GM20431 (cell line): ENCODE data around the gene WDR62.

ENCODE experiments used
- in situ Hi-C: fragments of 300-500 bp; cut with MseI, MboI; formaldehyde crosslinking; loops from one replicate; pipeline ENCODE4 v1.15.0; 2020; ENCODE audit warnings: low sequenced_read_pairs; ENCODE audit not compliant: unreplicated experiment

WDR62 gene

DNA sequence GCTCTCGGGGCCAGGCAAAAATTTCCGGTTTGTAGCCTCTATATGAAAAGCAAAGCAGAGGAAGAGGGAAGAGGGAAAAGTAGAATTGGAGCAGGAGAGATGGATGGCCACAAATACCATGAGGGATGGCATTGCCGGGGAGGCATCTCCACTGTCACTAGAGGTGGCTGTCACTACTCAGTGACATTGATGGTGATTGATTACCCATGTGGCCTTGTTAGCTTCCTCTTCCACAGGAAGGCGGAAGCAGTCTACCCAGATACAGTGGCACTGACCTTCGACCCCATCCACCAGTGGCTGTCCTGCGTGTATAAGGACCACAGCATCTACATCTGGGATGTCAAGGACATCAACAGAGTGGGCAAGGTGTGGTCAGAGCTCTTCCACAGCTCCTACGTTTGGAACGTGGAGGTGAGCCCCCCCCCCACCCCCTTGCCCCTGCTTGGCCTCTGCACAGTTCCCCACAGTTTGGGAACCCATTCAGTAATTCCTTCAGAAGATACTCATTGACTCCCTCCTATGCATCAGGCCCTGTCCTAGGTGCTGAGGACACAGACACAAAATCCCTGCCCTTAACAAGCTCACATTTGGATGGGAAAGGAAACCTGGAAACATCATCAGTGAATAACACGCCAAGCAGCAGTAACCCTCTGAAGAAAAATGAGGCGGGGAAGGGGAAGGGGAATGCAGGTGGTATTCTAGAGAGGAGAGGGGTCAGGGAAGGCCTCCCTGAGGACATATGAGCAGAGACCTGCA, 18.6 kb downstream of the WDR62 start:
- in situ Hi-C loops, result no loop called here

- in situ Hi-C loops, result no loop called here
Observed at GRCh38 chr19:36079389-36079945, 24.8 kb downstream of the WDR62 start.

GRCh38 chr19:36081385-36081784, 26.7 kb downstream of the WDR62 start:
- in situ Hi-C loops, result no loop called here

- in situ Hi-C loops, result no loop called here
Observed at GRCh38 chr19:36081894-36082293, 27.2 kb downstream of the WDR62 start.

DNA sequence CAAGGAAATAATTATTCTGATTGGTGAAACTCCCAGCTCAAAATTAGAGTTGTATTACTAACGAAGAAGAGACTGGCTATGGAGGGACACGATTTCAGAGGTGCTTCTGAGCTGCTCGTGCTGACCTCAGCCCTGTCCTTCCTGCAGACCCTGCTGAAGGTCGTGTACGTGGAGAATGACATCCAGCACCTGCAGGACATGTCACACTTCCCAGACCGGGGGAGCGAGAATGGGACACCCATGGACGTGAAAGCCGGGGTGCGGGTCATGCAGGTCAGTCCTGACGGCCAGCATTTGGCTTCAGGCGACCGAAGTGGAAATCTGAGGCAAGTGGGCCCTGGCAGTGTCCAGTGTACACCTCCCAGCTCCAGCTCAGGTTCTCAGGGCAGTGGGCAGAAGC, 28.2 kb downstream of the WDR62 start:
- in situ Hi-C loops, result no loop called here

- in situ Hi-C loops, result no loop called here
Observed at GRCh38 chr19:36084231-36085009, 29.7 kb downstream of the WDR62 start.

GRCh38 chr19:36086326-36086725, 31.6 kb downstream of the WDR62 start:
- in situ Hi-C loops, result no loop called here

DNA sequence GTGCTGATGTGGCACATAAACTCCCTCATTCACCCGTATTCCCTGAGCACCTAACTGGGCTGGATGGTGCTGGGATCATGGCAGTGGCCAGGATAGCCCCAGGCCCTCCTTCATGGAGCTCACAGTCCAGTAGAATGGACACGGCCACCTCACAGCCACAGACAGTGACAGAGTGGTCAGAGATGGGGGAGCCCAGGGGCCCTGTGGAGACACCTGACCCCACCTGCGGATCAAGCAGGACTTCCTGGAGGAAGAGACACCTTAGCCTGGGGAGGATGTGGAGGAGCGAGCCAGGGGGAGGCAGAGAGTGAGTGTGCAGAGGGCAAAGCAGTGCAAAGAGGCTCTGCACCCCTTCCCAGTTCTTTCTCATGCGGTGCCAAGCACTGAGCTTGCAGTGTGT, 35.1 kb downstream of the WDR62 start:
- in situ Hi-C loops, result no loop called here

DNA sequence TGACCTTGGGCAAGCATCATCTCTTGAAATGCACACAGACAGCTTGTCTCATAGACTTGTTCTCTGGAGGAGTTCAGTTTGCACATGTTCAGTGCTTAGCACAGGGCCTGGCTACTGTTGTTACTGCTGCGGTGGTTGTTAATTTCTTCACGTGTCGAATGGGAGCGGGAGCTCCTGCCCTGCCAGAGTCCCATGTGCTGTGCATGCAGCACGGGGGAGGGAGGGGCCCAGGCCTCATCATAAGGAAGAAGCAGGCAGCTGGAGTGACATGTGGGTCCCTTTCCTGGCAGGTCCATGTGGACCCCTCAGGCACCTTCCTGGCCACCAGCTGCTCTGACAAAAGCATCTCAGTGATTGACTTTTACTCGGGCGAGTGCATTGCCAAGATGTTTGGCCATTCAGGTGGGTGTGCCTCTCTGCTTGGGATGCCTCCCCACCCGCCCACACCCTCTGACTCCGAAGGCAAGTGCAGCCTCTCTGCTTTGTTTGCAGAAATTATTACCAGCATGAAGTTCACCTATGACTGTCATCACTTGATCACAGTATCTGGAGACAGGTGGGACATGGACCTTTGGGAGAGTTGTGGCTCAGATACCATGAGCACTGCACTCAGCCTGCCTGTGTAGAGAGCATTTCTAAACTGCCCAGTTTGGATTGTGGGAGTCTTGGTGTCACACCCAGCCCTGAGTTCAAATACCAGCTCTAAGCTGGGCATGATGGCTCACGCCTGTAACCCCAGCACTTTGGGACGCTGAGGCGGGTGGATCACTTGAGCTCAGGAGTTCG, 36.4 kb downstream of the WDR62 start:
- in situ Hi-C loops, result no loop called here

DNA sequence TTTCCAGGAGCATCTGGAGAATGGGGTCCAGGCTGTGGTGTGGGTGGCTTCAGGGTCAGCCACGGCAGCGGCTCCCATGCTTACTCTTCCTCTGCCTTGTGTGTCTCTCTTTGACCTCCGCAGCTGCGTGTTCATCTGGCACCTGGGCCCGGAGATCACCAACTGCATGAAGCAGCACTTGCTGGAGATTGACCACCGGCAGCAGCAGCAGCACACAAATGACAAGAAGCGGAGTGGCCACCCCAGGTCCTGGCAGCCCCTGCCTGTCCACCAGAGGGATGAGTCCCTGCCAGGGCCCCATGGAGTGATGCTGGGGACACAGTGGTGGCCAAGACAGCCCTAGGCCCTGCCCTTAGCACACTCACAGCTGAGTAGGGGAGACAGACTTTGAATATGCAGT, 37.9 kb downstream of the WDR62 start:
- in situ Hi-C loops, result no loop called here

DNA sequence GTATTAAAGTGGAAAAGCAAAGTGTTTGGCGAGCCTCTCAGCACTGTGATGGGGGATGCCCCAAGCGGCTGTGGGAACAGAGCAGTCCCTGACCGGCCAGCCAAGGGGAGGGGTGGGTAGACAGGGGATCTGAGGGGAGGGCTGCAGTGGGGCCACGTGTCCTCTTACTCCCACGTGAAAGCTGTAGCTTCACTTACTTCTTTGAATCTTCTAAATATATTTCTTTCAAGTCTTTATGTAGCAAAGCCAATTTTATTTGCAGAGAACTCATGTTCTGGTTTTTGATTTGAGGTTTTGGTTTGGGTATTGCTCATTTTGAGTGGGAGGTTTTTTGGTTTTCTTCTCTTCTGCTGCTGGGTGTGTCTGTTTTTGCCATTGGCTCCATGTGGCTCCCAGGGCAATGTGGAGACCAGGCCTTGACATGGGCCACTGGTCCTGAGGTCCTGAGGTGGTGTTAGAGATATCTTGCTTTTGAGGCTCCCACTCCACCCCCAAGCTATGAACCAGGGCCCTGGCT, 38.5 kb downstream of the WDR62 start:
- in situ Hi-C loops, result no loop called here

GRCh38 chr19:36093687-36094086, 39.0 kb downstream of the WDR62 start:
- in situ Hi-C loops, result no loop called here

- in situ Hi-C loops, result no loop called here
Observed at GRCh38 chr19:36097036-36097435, 42.3 kb downstream of the WDR62 start.

DNA sequence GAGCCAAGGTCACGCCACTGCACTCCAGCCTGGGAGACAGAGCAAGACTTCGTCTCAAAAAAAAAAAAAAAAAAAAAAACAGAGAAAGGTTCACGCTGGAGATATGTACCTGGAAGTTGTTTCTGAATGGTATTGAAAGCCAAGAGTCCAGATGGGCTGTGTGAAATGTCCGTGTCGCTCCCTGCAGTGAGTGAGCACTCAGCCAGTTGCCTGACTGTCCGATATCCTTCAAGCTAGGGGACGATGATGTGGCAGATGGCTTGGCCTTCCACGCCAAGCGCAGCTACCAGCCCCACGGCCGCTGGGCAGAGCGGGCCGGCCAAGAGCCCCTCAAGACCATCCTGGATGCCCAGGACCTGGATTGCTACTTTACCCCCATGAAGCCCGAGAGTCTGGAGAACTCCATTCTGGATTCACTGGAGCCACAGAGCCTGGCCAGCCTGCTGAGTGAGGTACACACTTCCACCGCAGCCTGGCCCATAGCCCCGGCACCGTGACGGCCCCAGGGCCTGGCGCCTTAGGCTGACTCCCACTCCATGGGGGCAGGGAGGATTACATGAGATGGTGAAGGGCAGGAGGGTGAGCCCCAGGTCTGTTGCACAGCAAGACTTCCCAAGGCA, 44.6 kb downstream of the WDR62 start:
- in situ Hi-C loops, result no loop called here

GRCh38 chr19:36100476-36100875, 45.8 kb downstream of the WDR62 start:
- in situ Hi-C loops, result no loop called here

DNA sequence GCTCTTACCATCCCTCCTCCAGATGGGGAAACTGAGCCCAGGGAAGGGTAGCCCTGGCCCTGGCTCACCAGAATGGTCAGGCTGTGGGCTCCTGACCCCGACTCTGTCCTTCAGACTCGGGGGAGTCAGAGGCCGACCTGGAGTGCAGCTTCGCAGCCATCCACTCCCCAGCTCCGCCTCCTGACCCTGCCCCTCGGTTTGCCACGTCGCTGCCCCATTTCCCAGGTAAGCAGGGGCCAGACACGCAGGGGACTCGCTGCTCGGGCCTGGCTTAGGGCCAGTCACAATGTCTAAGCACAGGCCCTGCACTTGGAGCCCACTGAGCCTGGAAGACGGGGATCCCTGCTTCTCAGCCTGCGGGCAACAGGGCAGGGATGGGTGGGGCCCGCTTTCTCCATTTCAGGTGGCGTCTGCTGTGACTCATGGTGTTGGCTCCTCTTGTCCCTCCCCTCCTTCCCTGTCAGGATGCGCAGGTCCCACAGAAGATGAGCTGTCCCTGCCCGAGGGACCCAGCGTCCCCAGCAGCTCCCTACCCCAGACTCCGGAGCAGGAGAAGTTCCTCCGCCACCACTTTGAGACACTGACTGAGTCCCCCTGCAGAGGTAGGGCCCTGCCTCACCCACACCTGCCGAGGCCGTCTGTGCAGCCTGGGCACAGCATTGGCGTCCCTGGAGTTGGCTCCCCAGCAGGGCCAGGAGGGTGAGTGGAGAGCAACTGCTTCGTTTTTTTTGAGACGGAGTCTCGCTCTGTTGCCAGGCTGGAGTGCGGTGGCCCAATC, 47.0 kb downstream of the WDR62 start:
- in situ Hi-C loops, result no loop called here

GRCh38 chr19:36103040-36103626, 48.4 kb downstream of the WDR62 start:
- in situ Hi-C loops, result no loop called here

DNA sequence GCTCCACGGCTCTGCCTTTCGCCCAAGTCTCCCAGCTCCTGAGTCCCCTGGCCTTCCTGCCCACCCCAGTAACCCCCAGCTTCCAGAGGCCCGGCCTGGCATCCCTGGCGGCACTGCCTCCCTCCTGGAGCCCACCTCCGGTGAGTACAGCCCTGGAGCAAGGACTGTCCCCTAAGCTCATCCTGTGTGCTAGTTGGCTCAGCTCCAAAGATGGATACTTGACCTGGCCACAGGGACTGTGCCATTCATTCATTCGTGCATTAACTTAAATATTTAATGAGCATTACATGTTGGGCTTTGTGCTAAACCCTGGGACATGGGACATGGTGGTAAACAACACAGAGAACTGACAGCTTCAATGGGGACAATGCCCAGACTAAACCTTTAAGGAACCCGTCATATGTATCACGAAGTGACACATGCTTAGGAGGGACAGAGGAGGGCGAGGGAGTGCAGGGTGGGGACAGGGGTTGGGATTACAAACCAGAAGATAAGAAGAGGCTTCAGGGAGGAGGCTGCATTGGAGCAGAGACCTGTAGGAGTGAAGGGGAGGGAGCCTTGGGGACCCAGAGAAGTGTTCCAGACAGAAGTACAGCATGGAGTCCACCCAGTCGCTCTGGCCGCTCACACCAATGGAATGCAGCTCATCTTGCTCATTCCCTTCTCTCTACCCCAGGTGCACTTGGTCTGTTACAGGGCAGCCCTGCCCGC, 49.3 kb downstream of the WDR62 start:
- in situ Hi-C loops, result no loop called here
